Esophagus muscularis mucosa (tissue), 4 donors: ENCODE results near the gene KRT8.

Experiments
- CTCF ChIP-seq, 3 experiments: fragments of 200-600 bp in 2 of 3; fragments of 450-650 bp in 1 of 3; sonication (generic) in 2 of 3; IDR thresholded peaks; one replicate each; pipeline ENCODE4 v1.5.1; 2017 to 2019; ENCODE audit warnings: antibody characterized with exemption in 3 of 3, mild to moderate bottlenecking in 2 of 3, moderate library complexity in 1 of 3
- EP300 ChIP-seq: sonication (generic); formaldehyde crosslinking; IDR thresholded peaks from one replicate; pipeline ENCODE4 v1.6.1; 2017; ENCODE audit warnings: antibody characterized with exemption
- POLR2A ChIP-seq: fragments of 450-650 bp; IDR thresholded peaks from one replicate; pipeline ENCODE4 v1.6.1; 2017; ENCODE audit warnings: antibody characterized with exemption, moderate library complexity, mild to moderate bottlenecking, low read depth

DNA sequence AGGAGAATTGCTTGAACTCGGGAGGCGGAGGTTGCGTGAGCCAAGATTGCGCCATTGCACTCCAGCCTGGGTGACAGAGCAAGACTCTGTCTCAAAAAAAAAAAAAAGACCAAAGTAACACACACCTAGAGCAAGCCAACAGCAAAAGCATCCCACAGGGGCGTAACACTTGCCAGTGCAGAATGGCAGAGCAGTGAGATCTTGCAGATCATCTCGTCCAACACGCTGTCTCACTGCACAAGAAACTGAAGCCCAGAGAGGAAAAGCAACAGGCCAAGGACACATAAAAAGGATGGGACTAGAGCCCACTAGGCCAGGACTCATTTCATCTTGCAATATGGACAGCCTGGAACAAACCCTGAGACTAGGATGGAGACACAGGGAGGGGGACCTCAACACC, 43.4 kb downstream of the KRT8 start:
- no peak for TF ChIP-seq CTCF (IDR thresholded peaks at IDR 0.05)
- TF ChIP-seq POLR2A = no peak
- TF ChIP-seq EP300 = no peak
